Esophagus mucosa (tissue), 1 donor: ENCODE results near the gene MRPL21. TPM values are rescaled to one million over a fixed set of nuclear protein-coding genes. Genes with fewer than 3 reads are reported as not detected.
A peak's percentile ranks its signal among the peaks of the same experiment; 100 is the strongest.

Experiments
- ATAC-seq: fragments of 200-7000 bp; cut with Tn5 transposase; one replicate; pipeline ENCODE4 v1.9.1; 2020
- total RNA-seq: library from RNA; stranded (reverse); gene quantifications from one replicate; pipeline ENCODE4 v1.2.4, GENCODE V29; 2023
- donor health status: DM: yes; HTN: yes; CAD: no.

The MRPL21 gene
- 62.7 TPM for total RNA-seq

DNA sequence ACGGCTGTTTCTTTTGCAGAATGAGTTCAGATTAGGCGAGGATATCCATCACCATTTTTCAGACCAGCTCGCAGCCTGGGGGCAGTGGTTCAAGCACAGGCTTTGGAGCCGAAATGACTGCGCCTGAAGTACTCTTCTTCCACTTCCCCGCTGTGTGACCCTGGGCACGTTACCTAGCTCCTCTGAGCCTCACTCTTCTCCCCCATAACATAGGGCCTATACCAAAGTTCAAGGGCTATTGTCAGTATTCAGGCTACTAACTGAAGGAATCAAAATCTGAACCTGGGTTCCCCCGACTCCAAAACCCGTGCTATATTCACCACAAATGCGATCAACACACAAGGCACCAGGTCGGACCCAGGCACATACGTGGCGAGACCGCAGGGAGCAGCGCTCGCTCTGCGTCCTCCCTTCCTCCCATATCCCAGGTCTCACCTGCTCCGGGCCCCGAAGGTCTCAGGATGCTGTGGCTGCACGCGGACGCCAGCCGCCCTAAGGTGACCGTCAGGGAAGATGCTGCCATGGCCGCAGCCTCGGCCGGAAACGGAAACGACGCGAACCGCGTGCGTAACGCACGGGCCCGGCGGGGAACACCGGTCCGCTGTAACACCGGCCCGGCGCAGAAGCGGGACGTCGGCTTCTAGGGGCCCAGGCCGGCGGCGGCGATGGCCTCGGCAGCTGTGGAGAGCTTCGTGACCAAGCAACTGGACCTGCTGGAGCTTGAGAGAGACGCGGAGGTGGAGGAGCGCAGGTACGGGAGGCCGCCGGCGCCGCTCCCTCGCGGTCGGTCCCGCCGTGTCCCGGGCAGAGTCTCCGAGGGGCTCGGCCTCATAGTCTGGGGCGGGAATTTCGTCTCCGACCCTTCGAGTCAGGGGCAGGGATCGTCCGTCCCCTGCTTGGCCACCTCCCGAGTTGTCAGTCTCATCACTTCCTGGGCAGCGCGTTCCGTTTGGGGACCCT lies at the start of gene MRPL21, which contains the start of gene IGHMBP2:
TSS of gene MRPL21 (minus strand) at position 545 of the 960 bp plus-strand sequence. CDS start at position 523, 22 bp downstream.
TSS of gene IGHMBP2 (plus strand) at position 604 of the 960 bp plus-strand sequence. CDS start at position 666, 62 bp downstream.
- ATAC-seq, result peak; percentile 94

DNA sequence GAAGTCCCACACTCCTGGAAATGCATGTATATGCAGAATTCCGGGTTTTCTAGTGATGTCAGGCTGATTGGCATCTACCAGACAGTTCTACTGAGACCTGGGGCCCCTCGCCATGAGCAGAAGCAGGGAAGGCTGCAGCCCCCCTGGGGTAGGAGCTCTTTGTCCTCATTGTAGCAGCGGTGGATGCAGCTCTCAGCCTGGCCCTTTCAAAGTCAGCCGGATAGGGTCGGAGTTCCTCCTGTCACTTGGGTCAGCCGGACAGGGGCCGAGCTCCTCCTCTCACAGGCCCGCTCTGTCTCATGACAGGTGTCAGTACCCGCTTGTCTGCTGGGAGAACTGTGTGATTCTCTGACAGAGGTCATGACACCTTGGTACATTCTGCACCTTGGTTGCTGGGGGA lies 47.1 kb upstream of the MRPL21 start:
- no peak for ATAC-seq

DNA sequence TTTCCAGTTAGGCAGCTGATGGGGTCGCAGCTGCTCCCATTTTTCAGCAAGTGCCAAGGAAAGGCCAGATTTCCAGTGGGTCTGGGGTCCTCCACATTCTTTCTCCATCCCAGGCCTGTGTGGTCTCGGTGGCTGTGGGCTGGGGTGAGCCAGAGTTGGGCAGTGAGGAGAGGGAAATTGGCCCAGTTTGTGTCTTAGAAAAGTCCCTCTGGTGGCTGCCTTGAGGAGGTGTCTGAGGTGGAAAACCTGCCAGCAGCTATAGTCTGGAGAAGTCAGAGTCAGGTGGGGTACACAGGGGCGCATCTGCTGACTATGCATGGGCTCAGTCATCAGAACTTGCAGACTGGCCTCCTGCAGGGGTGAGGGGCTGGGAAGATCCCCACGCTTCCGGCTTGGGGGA lies 46.6 kb upstream of the MRPL21 start:
- no peak for ATAC-seq

DNA sequence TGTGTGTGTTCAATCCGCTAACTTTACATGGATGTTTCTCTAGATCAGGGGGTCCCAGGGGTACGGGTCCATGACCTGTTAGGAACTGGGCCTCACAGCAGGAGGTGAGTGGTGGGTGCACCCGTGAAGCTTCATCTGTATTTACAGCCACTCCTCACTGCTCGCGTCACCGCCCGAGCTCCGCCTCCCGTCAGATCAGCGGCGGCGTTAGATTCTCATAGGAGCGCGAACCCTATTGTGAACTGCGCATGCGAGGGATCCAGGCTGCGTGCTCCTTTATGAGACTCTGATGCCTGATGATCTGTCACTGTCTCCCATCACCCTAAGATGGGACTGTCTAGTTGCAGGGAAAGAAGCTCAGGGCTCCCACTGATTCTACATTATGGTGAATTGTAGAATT lies 45.3 kb upstream of the MRPL21 start:
- ATAC-seq, result no peak

DNA sequence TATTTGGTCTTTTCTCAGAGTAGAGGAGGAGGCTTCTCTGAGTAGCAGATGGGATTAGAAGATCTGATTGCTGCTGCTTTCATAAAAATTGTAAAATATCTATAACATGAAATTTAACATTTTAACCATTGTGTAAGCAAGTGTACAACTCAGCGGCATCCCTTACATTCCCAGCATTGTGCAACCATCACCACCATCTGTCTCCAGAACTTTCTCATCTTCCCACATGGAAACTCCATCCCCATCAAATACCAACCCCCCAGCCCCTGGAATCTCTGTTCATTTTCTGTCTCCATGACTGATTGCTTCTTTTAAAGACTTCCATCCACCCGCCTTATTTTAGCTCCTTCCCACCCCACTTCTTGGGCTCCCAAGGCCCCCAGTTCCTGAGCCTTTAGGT lies 44.9 kb upstream of the MRPL21 start:
- ATAC-seq, result no peak

DNA sequence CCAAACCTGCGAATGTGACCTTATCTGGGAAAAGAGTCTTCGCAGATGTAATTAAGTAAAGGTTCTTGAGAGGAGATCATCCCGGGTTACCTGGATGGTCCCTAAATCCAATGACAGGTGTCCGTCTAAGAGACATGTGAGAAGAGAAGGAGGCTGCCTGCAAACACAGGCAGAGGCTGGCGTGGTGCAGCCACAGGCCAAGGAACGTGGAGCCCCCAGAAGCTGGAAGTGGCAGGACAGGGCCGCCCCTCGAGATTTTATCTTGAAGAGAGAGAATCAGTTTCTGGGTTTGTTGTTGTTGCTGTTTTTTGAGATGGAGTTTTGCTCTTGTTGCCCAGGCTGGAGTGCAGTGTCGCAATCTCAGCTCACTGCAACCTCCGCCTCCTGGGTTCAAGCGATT lies 43.5 kb upstream of the MRPL21 start:
- ATAC-seq, result no peak

DNA sequence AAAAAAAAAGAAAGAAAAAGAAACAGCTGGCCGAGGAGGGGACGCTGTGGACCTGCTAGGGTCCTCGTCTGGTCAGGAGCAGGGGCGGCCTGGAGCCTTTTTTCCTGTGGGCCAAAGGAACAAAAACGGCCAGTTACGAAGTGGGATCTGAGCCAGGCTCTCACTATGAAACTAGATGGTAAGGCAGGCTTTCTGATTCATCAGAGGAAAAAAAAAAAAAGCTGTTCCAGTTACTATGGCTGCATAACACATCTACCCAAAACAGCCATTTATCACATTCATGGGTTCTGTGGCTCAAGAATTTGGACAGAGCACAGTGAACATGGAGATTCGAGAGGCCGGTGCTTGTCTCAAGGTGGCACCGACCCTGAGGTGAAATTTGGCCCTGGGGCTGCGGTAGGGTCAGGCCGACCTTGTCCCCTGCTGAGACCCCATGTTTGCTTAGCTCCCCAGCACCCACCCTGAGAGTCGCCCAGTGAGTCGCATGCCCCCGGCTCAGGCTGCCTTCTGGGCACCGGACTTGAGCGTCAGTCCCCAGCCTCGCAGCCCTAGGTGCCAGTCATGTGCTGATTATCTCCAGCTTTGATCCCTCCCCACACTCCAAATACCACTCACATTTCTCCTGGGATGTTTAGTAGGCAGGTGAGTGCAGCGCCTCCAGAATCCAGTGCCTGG lies 42.9 kb upstream of the MRPL21 start:
- ATAC-seq, result peak; percentile 53

DNA sequence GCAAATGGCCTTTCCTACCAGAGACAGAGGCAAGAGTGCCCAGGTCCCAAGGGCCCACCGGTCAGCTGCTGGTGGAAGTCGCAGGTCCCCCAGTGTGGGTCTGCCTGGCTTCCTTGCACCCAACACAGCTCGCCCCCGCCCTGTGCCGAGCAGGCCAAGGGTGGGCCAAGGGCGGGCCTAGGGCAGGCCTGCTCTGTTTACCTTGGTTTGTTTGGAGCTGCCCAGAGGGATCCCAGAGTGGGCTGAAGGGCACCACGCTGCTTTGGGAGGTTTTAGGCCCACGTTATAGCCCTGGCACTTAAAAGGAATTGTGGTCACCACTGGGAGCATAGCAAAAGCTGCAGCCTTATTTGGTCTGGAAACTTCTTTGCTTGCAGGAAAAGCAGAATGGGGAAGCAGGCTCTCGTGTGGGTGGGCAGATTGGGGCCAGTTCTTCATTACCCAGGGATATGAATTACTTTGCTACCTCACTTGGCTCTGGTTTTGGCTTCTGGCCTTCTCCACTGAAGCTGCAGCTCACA lies 39.2 kb upstream of the MRPL21 start:
- ATAC-seq, result no peak

DNA sequence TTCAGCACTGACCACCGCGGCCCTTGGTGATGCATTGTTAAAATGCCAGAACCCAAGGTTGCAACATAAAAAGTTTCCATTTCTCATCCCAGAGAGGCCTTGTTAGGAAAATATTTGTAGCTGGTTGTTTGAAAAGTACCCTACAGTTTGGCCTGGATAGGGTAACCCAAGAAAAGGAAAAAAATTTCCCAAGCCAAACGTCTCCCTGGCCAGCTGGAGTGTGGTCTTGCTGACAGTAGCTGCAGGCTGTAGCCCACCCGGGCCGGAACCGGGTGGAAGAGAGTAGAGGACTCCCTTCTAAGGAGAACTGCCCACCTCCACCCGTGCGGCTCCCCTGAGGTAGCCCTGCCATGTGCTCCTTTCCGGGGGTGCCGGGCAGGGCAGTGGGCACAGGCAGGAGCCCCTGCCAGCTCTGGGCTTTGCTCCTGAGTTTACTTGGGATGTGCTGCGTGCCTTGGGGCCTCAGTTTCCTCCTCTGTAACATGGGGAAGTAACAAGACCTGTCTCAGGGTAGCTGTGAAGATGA lies 38.5 kb upstream of the MRPL21 start:
- ATAC-seq, result no peak

DNA sequence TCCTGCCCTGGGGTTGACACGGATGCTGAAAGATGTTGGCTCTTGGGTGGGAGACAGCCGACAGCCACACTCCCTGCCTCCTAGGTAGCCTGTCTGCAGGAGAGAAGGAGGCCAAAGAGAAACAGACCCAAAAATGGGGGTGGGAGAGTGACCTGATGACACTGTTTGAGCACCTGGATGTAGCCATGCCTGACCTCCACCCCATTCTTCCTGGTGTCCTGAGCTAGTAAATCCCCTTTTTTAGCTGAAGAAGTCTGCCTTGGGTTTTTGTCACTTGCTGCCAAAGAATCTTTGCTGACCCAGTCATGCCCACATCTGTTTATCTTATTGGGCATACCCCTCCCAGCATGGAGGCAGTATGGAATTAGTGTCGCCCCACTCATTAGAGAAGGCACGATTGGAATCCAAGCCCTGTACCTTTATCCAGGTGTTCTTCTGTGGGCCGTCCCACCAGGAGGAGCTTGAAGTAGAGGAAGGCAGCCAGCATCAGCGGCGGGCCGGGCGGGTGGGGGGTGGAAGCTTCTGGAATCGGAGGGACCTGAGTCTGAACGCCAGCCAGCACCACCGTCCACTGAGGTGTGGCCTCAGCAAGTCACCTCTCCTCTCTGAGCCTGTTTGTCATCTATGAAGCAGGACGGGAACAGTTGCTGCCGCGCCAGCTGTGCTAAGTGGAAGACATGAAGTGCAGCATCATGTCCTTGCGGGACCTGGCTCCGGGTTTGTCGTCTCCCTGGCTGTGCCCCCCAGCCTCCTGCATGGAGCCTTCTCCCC lies 37.9 kb upstream of the MRPL21 start:
- ATAC-seq, result no peak

DNA sequence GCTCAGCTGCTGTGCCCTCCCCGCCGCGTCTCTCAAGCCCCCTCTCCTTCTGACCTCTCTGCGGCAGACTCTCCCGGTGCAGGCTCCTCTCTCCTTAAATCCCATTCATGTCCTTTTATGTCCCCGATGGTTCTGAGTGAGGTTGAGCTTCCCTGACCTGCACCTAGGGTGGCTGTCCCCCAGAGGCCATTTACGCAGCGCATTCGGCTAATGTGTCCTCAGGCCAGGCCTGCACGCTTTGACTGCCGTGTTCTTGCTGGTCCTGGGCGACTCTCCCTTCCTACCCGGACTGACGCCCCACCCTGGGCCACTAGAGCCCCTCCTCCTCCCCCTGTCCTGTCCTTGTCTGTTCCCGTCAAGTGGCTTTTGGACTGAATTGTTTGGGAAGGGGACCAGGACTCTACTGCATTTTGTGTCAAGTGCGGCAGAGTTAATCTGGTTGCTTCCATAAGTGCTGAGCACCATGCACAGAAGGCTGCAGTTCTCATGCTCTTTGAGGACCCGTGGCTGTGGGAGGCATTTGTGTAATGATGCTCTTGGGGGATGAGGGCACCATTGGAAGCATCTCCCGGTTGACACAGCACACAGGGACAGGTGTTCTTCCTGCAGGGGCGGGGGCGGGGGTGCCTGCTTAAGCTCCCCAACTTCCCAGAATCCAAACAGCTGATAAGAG lies 37.2 kb upstream of the MRPL21 start:
- no peak for ATAC-seq

DNA sequence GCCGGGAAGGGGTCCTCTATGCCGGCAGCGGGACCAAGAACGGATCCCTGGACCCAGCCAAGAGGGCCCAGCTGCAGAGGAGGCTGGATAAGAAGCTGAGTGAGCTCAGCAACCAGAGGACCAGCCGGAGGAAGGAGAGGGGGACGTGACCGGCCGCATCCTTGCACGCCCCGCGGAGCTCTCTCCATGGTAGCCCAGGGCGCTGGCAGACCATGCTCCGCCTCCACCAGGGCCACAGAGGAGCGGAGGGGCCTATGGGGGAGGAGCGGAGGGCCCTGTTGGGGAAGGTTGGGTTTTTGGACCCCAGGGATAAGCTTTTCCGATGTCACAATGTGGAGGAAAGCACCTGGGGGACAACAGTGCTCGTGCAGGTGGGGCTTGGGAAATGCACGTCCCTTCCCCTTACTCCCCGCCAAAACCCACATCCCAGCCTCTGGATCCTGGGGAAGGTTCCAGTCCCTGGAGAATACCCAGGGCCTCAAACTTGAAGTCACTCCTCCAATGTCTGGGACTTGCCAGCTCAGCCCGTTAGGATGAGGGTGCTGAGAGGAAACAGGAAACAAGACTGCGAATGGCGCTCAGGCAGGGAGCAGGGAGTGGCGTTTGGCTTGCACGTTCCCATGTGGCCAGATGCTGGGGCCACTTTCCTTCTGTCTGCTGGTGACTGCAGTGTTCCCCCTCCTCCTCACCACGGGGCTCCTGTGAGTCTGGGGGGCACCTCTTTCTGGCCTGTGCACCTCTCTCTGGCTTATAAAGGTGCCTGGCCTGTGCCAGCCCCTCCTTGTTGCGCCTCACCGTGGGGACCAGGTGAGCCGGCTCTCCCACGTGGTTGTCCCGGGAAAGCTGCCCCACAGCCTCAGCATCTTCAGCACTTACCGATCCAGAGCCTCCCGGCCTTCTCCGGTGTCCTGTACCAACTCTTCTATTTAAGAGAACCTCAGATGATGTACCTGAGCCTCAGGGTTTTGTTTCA lies 36.2 kb upstream of the MRPL21 start:
- no peak for ATAC-seq

DNA sequence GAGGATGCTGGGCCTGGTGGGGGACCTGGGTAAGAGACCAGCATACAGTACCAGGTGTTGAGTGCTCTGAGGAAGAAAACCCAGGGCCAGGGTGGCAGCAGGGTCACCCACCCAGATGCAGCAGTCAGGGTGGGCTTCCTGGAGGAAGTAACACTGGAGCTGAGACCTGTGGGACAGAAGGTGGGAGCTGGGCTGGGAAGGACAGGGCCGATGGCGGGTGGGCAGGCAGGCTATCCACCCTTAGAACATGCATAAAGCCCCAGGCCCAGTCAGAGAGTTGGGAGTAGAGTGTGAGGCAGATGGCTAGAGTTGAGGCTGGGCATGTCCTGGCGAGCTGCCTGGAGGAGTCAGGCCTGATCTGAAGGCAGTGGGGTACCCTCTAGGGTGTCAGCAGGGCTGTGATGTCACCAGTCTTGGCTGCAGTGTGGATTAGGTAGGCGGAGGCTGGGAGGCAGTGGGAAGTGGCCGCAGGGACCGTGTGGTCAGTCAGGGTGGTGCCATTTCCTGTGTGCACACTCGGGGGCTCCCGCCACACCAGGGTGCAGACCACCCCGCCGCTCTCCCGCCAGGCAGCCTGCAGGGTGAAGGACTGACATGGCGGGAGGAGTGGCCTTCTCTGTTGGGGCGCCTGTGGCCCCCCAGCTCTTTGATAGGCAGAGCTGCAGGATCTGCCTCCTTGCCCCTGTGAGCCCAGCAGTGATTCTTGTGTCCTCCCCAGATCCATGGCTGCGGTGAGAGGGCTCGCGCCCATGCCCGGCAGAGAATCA lies 35.4 kb upstream of the MRPL21 start:
- ATAC-seq, result no peak

DNA sequence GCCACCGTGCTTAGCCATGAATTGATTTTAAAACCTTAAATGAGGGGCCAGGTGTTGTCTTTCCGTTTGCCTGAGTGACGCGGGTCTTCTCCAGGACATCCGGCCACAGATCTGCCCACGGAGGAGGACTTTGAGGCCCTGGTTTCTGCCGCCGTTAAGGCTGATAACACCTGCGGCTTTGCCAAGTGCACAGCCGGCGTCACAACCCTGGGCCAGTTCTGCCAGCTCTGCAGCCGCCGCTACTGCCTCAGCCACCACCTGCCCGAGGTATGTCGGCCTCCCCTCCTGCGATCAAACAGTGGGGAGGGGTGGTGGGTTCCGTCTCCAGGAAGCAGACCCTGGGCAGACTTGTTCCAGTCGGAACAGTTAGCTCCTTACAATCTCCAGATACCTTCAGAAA lies 34.5 kb upstream of the MRPL21 start:
- no peak for ATAC-seq

DNA sequence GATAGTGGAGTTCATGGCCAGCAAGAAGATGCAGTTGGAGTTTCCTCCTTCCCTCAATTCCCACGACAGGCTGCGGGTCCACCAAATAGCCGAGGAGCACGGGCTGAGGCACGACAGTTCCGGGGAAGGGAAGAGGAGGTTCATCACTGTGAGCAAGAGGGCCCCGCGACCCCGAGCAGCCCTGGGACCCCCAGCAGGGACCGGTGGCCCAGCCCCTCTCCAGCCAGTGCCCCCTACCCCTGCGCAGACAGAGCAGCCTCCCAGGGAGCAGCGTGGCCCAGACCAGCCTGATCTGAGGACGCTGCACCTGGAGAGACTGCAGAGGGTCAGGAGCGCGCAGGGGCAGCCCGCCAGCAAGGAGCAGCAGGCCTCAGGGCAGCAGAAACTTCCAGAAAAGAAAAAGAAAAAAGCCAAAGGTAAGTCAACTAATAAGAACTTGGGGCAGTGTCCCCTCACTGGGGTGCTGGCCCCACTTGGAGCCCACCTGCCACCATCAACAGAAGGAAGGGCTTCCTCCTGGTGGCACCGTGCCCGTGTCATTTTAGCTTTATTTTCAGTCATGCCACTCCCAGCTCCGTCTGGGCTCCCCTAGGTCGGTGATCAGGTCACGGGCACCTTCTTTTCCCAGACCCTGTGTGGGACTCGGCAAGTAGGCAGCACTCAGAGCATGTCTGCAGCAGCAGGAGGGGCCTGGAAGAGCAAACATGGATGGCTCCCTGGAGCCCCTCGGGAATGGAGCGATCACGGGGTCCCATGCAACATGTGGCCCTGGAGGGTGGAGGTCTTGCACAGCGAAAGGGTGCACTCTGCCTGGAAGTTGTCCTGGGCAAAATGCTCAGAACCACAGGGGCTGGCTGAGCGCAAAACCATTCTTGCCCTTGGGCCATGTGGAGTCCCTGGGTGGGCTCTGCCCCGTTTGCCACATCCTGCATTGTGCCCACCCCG lies 33.3 kb upstream of the MRPL21 start:
- no peak for ATAC-seq

DNA sequence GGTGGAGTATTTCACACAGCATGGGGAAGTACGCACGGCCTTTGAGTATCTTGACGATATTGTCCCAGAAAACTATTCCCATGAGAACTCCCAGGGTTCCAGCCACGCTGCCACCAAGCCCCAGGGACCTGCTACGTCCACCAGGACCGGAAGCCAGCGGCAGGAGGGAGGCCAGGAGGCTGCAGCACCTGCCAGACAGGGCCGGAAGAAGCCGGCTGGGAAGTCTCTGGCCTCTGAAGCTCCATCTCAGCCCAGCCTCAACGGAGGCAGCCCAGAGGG lies 32.7 kb upstream of the MRPL21 start:
- no peak for ATAC-seq

DNA sequence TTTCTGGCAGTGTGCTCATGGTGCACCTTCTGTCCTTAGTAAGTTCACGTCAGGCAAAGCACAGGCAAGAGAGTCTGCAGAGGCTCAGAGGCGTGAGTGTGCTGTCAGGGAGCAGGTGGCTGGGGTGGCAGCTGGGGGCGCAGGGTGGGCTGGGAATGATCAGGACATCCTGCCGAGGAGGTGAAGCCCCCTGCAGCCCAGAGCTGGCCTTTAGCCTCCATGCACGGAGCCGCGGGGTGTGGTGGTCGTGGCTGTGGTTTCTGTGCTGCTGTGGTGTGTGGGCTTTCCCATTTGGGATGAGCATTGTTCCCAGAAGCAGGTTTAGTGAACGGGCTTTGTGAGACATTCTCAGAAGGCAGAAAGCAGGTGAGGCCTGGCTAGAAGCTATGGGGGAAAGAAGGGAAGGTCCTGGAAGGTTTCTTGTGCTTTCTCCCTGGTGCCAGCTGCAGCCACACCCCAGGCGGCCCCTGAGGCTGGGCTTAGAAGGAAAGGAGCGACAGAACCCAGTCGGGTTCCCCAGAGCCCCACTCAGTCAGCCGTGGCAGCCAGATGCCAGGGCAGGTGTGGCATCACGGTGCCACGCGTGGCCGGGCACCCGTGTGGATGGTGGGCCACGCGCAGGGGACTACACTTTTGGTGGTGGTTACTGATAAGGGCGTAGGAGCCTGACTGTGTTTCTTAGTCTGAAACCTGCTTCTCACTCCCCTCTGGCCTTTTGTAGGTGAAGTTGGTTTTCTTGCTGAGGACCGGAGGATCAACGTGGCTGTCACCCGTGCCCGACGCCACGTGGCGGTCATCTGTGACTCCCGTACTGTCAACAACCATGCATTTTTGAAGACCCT lies 32.1 kb upstream of the MRPL21 start:
- no peak for ATAC-seq

DNA sequence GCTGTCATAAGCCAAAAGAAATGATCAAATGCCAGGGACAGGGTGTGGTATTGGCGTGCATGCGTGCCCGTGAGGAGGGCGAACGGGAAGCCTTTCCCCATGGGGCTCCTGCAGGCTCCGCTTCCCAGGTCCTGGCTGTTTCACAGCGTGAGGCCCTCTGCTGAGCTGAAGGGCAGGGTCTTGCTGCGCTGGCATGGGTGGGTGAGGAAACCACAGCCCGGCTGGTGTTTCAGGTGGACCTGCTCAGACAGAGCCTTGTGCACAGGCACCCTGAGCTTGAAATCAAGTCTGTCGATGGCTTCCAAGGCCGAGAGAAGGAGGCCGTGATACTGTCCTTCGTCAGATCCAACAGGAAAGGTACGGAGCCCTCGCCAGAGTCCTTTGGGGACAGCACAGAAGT lies 31.4 kb upstream of the MRPL21 start:
- no peak for ATAC-seq
